HepG2 (cell line): ENCODE results near the gene NCBP1. TPM values are rescaled to one million over a fixed set of nuclear protein-coding genes. Genes with fewer than 3 reads are reported as not detected.

Source experiments
- BCL3 ChIP-seq: sonication (generic); formaldehyde crosslinking; IDR thresholded peaks from 2 replicates; pipeline ENCODE4 v1.5.1; 2020; ENCODE audit warnings: mild to moderate bottlenecking, missing genetic modification reagents, moderate library complexity
- CREB3 ChIP-seq: sonication (generic); formaldehyde crosslinking; IDR thresholded peaks from 2 replicates; pipeline ENCODE4 v1.5.0; 2020; ENCODE audit warnings: missing genetic modification reagents
- KDM5A ChIP-seq: fragments of 200-600 bp; sonication (generic); IDR thresholded peaks from 2 replicates; pipeline ENCODE4 v1.7.0; 2018; ENCODE audit warnings: antibody characterized with exemption, mild to moderate bottlenecking, low read length, borderline replicate concordance
- LBX2 ChIP-seq: sonication (generic); formaldehyde crosslinking; IDR thresholded peaks from 2 replicates; pipeline ENCODE4 v1.5.0; 2020; ENCODE audit warnings: missing genetic modification reagents, mild to moderate bottlenecking, borderline replicate concordance
- MAFK ChIP-seq, 2 experiments: IDR thresholded peaks in 1 of 2; conservative IDR thresholded peaks in 1 of 2; 2 replicates each; pipeline ENCODE4 v1.6.1; 2011; ENCODE audit warnings: improper control_type of control experiment in 2 of 2, low read length in 2 of 2
- MXD4 ChIP-seq: IDR thresholded peaks from 2 replicates; pipeline ENCODE4 v1.6.1; 2016; ENCODE audit warnings: mild to moderate bottlenecking, missing biosample characterization, missing genetic modification reagents
- SIX1 ChIP-seq: sonication (generic); formaldehyde crosslinking; IDR thresholded peaks from 2 replicates; pipeline ENCODE4 v1.4.0; 2020; ENCODE audit warnings: missing genetic modification reagents, borderline replicate concordance
- SMYD3 ChIP-seq: sonication (generic); formaldehyde crosslinking; IDR thresholded peaks from 2 replicates; pipeline ENCODE4 v1.8.1; 2023; ENCODE audit warnings: mild to moderate bottlenecking, missing genetic modification reagents
- STAG1 ChIP-seq: sonication (generic); formaldehyde crosslinking; IDR thresholded peaks from 2 replicates; pipeline ENCODE4 v1.4.0; 2020; ENCODE audit warnings: missing genetic modification reagents
- TEAD3 ChIP-seq: optimal IDR thresholded peaks from 2 replicates; pipeline ENCODE3; 2016; ENCODE audit warnings: borderline replicate concordance
- ZBTB33 ChIP-seq: sonication (generic); formaldehyde crosslinking; IDR thresholded peaks from 2 replicates; pipeline ENCODE4 v1.4.0; 2020; ENCODE audit warnings: missing genetic modification reagents
- ZNF207 ChIP-seq: fragments of 450-650 bp; IDR thresholded peaks from 2 replicates; pipeline ENCODE4 v1.6.1; 2016; ENCODE audit warnings: antibody characterized with exemption, borderline replicate concordance
- ZNF256 ChIP-seq: sonication (generic); formaldehyde crosslinking; conservative IDR thresholded peaks from 2 replicates; pipeline ENCODE4 v1.4.0; 2020; ENCODE audit warnings: missing genetic modification reagents
- ZNF276 ChIP-seq: sonication (generic); formaldehyde crosslinking; IDR thresholded peaks from 2 replicates; pipeline ENCODE4 v1.4.0; 2020; ENCODE audit warnings: mild to moderate bottlenecking, low read depth, missing genetic modification reagents
- ZNF362 ChIP-seq: sonication (generic); formaldehyde crosslinking; IDR thresholded peaks from 2 replicates; pipeline ENCODE4 v1.4.0; 2020; ENCODE audit warnings: missing genetic modification reagents, mild to moderate bottlenecking, borderline replicate concordance
- ZNF652 ChIP-seq: IDR thresholded peaks from 2 replicates; pipeline ENCODE4 v1.6.1; 2016; ENCODE audit warnings: low read depth, borderline replicate concordance
- ZNF691 ChIP-seq: sonication (generic); formaldehyde crosslinking; IDR thresholded peaks from 2 replicates; pipeline ENCODE4 v1.4.0; 2020; ENCODE audit warnings: missing genetic modification reagents, low read depth, mild to moderate bottlenecking, borderline replicate concordance
- ZNF747 ChIP-seq: sonication (generic); formaldehyde crosslinking; IDR thresholded peaks from 2 replicates; pipeline ENCODE4 v1.8.1; 2023; ENCODE audit warnings: missing genetic modification reagents, mild to moderate bottlenecking, borderline replicate concordance
- ZNF83 ChIP-seq: sonication (generic); formaldehyde crosslinking; IDR thresholded peaks from 2 replicates; pipeline ENCODE4 v1.4.0; 2020; ENCODE audit warnings: missing genetic modification reagents, mild to moderate bottlenecking, borderline replicate concordance
- polyA plus RNA-seq, 8 experiments: library from polyadenylated mRNA; depleted of rRNA in 3 of 8; stranded (reverse) in 7 of 8; unstranded in 1 of 8; fragments of >200 nt; fragmentation: Illumina TruSeq in 4 of 8; extraction: Trizol in 4 of 8; gene quantifications; 2 replicates each; pipeline versions ENCODE4 v1.2.1 to v1.2.3, GENCODE V29; 2011 to 2016; ENCODE audit warnings: low read depth in 4 of 8, missing spikeins in 1 of 8, mixed read lengths in 1 of 8; ENCODE audit not compliant: insufficient read depth in 1 of 8
- total RNA-seq, 5 experiments: library from RNA; depleted of rRNA; stranded (reverse); fragments of >200 nt; fragmentation: Illumina TruSeq; extraction: Trizol; gene quantifications; 2 replicates each; pipeline ENCODE4 v1.2.3, GENCODE V29; 2016; ENCODE audit warnings: low read depth in 1 of 5

NCBP1 gene
- total and polyA plus RNA-seq, 2 of the 13 experiments (the other 11 are each of a cell fraction or from before 2014, with no cell fraction given), result 13.3 to 40.2 TPM

- TF ChIP-seq ZNF256 (CRISPR knock-in tag), result no peak
- TF ChIP-seq CREB3 (CRISPR knock-in tag), result no peak; the same call in 1 of the 2 replicates
- TF ChIP-seq ZNF747 (CRISPR knock-in tag), result peak; percentile 84; the same call in 1 of the 2 replicates
- peak; percentile 25 for TF ChIP-seq ZNF83 (CRISPR knock-in tag)
- no peak for TF ChIP-seq ZNF652 (CRISPR knock-in tag)
- peak; percentile 39; the same call in 1 of the 2 replicates for TF ChIP-seq KDM5A
- TF ChIP-seq ZNF207, result no peak
- no peak for TF ChIP-seq ZNF276 (CRISPR knock-in tag)
- peak; percentile 56 for TF ChIP-seq MXD4 (CRISPR knock-in tag)
- peak; percentile 85; the same call in 1 of the 2 replicates for TF ChIP-seq BCL3 (CRISPR knock-in tag)
- TF ChIP-seq SMYD3 (CRISPR knock-in tag), result 0 out of 2 replicates have a peak, but pooled peaks have one; percentile 61
- no peak for TF ChIP-seq MAFK (conservative IDR thresholded peaks at IDR 0.05 in 1 of 2, IDR thresholded peaks at IDR 0.05 in 1 of 2; ENCODE audit: low read length in 2 of 2)
- TF ChIP-seq LBX2, result no peak
- TF ChIP-seq ZNF362 (CRISPR knock-in tag), result no peak
- no peak for TF ChIP-seq ZBTB33 (CRISPR knock-in tag)
- no peak for TF ChIP-seq STAG1 (CRISPR knock-in tag)
- TF ChIP-seq SIX1 (CRISPR knock-in tag), result no peak
- no peak for TF ChIP-seq ZNF691 (CRISPR knock-in tag)
- TF ChIP-seq TEAD3, result peak; percentile 75
Measured at GRCh38 chr9:97632985-97633858, at the start of gene NCBP1, which contains the start of gene TSTD2 (continued).
